HG03439 (cell line): ENCODE measurements around the gene FCN1.

Source experiments
- ATAC-seq: cut with Tn5 transposase; IDR thresholded peaks from one replicate; pipeline ENCODE4 v1.9.1; 2021; ENCODE audit warnings: mild to moderate bottlenecking, moderate library complexity; ENCODE audit not compliant: unreplicated experiment

FCN1 gene

DNA sequence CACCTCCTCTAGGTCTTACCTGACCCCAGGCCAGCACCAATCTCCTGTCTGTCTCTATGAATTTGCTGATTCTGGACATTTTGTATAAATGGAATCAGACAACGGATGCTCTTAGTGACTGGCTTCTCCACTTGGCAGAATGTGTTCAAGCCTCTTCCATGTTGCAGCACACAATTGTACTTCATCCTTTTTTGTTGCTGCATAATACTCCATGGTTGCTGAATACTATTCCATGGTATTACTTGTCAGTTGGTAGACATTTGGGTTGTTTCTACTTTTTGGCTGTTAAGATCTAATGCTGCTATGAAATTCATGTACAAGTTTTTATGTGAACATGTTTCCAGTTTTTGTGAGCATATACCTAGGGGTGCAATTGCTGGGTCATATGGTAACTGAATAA is 34.3 kb upstream of the FCN1 start:
- ATAC-seq: no peak

DNA sequence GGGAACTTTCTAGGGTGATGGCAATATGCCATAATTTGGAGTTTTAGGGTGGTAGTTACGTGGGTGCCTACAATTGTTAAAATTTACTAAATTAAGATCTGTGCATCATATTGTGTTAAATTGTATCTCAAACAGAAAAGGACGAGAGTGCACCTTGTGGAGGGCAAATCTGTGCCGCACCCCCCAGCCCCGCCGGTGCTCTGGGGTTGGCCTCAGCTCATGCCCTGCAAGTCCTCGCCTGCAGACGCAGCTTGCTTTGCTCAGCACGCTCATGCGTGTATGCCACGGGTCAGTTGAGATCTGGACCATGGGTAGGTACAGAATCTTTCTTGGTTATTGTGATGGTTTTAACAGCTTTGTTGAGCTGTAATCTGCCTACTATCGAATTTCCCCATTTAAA is 33.7 kb upstream of the FCN1 start:
- no peak for ATAC-seq

GRCh38 chr9:134950386-134951210 is 32.9 kb upstream of the FCN1 start:
- ATAC-seq: no peak

DNA sequence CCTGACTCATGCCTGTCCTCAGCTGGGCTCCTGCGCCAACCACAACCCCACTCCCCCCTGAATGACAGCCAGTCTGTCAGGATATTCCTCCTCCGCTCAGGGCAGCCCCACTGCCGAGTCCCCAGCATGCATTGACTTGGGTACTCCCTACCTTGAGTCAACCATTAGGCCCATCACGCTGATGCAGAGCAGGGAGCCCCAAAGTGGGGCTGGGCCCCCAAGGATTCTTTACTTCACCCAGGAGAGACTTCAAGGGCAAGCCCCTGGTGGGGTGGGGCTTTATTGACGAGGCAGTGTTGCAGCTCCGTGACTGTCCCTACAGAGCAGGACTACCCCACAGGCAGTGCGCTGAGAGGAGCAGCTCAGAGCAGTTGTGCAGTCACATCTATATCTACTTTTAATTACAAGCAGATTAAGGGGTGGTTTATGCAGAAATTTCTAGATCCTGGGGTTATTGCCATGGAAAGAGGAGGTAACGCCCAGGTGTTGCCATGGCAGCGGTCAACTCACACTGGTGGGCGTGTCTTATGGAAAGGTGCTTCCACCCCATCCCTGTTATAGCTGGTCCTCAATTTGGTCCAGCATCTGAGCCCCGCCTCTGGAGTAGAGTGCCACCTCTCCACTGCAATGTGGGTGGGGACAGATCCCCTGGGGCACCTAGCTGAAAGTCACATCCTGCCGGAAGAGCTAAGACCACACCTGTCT is 32.1 kb upstream of the FCN1 start:
- no peak for ATAC-seq

DNA sequence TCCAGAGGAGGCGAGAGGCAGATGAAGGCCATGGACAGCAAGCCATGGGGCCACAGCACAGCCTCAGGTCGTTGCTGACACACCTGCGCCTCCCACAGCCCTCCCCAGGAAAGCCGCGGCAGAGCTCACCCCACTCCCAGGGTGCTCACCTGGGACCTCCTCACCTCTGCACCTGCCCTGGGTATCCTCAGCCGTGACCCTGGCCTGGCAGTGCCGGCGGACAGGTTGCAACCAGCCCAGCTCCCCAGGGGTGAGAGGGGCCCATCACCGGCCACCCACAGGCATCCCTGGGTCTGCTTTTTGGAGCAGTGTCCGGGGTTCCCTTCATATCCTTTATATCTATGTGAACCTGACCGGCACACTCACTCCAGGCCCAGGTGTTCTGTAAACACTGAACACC is 30.4 kb upstream of the FCN1 start:
- no peak for ATAC-seq

DNA sequence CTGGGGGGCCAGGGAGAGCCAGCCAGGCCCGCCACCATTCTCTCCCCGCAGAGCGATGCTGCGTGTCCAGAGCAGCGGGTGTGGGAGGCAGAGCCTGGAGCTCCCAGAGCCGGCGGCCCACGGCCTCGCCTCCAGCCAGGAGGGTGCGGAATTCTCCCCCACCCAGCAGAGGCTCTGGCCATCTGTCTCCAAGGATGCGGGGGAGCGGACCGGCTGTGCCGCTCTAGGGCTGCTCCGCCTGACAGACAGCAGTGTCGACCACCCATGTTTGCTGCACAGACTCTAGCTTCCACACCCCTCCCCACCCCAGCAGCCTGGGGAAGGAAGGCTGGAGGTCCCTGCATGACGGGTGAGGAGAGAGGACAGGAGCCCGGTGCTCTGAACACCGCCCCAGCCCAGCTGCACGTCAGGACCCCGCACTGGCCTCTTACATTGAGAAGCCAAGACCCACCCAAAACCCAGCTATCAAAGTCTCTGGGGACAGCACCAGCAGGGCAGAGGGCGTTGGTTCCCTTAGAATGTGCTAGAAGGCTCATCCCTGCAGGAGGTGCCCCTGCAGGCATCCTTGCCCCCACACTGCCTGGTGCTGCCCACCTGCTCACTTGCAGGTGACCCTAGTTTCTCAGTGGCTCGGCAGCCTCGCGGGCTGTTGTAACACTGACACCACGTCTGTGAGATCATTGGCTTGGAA is 29.7 kb upstream of the FCN1 start:
- ATAC-seq: no peak

GRCh38 chr9:134946663-134947062 is 29.0 kb upstream of the FCN1 start:
- no peak for ATAC-seq

DNA sequence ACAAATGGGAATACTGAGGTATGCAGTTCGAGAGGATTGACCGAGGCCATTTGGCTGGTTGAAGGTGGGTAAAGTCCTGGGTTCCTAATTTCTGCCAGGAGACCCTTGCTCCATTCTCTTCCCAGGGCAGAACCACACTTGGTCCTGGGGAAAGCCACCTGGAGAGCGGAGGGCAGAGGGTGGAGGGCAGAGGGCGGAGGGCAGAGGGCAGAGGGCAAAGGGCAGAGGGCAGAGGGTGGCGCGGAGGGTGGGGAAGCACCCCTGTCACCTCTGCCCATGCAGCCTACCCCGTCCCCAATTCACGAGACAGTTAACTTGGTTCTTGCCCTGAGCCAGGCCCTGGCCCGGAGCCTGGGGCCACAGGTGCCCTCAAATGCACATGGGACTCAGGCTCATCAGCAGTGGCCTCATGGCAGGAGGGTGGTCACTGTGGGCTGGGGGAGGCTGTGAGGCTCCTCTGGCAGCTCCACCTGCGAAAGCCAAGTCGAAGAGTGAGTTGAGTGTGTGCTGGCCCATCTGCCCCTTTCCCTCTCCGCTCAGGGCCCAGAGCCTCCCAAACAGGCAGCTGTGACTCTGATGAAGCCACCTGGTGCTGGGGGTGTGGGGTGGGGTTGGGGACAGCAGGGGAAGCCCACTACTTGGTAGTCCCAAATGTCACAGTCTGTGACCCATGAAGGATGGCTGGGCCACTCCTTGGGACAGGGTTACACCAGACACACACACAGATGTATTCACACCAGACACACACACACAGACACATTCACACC is 28.0 kb upstream of the FCN1 start:
- no peak for ATAC-seq

GRCh38 chr9:134944916-134945315 is 27.2 kb upstream of the FCN1 start:
- ATAC-seq: no peak

- no peak for ATAC-seq
These were observed 26.7 kb upstream of the FCN1 start for GRCh38 chr9:134944351-134944802.

- no peak for ATAC-seq
These were observed 26.1 kb upstream of the FCN1 start for GRCh38 chr9:134943836-134944235.

DNA sequence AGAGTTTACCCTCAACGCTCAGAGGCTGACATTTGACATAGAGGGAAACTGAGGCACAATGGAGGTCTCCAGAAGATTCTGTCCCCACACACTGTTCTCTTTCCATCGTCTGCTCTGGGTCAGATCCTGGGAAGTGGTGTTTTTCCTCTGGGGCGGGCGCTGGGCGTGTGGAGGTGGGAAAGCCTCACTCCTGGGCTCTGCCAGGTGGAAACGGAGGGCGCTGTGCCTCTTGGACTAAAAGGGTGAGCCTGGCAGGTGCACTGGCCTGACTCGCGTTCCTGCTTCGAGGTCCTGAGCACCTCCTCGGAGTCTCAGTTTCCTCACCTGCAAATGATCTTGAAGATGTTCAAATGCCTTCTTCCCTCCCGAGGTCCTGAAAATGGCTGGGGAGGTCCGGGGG is 25.7 kb upstream of the FCN1 start:
- ATAC-seq: no peak

DNA sequence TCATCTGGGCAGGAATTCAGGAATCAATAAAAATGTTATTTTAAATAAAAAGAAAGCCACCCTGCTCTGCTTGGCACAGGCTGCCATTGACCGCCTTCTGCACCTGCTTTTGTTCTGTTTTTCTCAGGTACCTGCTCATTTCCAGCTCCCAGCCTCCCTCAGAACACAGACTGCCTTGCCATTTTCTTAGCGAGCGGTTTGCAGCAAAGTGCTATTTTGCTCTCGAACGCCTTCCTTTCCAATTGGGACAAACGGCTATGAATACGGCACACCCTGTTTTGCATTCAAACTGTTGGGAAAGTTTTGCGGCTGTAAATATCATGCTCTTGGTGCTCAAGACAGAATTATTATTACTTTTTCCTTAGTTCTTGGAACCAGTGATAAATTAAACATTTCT is 25.1 kb upstream of the FCN1 start:
- ATAC-seq: no peak

GRCh38 chr9:134942011-134942787 is 24.5 kb upstream of the FCN1 start:
- no peak for ATAC-seq

- no peak for ATAC-seq
These were observed 22.8 kb upstream of the FCN1 start for GRCh38 chr9:134940236-134941208.

- no peak for ATAC-seq
These were observed 22.1 kb upstream of the FCN1 start for GRCh38 chr9:134939836-134940235.

DNA sequence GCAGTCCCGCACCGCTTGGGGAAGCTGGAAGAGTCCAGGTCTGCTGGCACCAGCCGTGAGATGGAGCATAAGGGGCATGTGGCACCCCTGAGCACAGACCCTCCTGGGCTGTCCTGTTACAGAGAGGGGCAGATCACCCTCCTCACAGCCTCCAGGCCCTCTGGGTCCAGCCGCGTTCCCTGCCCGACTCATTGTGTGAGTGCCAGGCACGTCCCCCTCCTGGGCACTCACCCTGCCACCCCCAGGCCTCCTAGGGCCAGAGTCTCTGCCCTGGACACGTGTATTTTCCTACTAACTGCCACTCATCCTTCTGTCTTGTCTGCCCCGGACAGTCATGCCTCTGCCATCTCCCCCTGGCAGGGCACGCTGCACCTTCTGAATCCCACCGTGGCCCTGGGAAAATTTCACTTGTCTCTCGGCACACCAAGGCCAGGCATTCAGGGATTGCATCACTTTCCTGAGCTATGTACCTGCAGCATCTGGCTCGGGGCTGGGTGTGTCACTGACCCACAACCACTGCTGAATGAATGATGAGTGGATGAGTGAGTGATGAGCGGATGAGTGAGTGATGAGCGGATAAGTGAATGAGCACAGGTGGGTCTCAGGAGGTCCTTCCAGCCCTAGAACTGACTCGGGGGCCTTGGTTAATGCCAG is 21.5 kb upstream of the FCN1 start:
- no peak for ATAC-seq

DNA sequence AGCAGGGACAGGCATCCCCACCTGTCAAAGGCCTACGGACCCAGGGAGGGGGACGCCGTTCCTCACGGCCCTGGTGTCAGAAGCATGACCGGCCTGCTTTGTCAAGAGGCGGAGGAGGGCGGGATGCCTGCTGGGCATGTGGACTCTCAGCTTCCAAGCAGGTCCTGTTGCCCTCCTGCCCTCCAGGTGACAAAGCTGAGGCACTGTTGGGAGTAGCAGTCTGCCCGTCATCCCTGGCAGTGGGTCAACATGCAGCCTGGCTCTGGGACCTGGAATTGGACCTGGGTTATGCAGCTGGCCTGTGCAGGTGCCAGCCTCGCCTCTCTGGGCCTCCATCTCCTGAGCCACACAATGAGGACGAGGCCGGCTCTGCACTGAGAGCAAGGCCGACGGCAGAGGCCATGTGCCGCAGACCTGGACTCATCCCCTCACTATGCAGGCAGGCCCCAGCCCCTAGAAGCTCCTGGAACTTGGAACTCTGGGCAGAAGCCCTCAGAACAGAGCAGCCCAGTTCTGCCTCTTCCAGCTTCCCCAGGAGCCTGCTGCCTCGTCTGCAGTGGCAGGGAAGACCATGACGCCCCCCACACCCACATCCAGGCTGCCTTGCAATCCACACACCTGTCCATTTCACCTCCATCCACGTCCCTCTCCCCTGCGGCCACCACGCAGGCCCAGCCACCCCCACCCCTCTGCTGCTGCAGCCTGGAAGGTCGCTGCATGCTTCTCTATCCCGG is 20.8 kb upstream of the FCN1 start:
- ATAC-seq: no peak
